ENCODE results near the gene ECE1. TPM values are rescaled to one million over a fixed set of nuclear protein-coding genes. Genes with fewer than 3 reads are reported as not detected.

ECE1 gene
- total RNA-seq, 3 donors from 2014 or later = 103 to 161 (median 149) TPM

DNA sequence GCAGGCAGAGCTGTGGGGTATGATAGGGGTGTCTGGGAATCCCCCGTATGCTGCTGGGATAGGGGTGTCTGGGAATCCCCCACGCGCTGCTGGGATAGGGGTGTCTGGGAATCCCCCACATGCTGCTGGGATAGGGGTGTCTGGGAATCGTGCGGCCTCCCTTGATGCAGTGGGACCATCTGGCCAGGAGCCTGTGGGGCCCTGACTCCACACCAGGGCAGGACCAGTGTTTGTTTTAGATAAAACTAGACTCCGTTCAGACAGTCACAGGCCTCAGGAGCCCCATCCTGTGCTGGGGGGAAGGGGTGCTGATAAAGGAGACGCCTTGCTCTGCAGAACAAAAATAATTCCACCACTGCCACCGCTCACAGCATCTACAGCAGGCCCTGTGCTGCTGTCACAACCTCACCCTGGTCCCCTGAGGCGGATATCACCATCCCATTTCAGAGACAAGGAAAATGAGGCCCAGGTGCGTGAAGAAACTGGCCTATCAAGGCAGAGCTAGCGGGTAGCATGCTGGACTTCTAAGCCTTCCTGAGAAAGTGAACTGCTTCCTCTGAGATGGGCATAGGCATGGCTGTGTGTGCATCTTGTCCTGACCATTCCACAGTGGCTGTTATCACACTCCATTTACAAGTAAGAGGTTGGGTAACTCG, 24.0 kb downstream of the ECE1 start:
- DNase-seq (peak in 1 of 3 donors; percentile 42), ATAC-seq (no peak)
- intact Hi-C loops (cut with DNase I, micrococcal nuclease) = no loop called here
- no peaks in the 10 kb centered on the region for H3K9me3 ChIP-seq
- TF ChIP-seq, protein P1, sequence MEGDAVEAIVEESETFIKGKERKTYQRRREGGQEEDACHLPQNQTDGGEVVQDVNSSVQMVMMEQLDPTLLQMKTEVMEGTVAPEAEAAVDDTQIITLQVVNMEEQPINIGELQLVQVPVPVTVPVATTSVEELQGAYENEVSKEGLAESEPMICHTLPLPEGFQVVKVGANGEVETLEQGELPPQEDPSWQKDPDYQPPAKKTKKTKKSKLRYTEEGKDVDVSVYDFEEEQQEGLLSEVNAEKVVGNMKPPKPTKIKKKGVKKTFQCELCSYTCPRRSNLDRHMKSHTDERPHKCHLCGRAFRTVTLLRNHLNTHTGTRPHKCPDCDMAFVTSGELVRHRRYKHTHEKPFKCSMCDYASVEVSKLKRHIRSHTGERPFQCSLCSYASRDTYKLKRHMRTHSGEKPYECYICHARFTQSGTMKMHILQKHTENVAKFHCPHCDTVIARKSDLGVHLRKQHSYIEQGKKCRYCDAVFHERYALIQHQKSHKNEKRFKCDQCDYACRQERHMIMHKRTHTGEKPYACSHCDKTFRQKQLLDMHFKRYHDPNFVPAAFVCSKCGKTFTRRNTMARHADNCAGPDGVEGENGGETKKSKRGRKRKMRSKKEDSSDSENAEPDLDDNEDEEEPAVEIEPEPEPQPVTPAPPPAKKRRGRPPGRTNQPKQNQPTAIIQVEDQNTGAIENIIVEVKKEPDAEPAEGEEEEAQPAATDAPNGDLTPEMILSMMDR (IDR thresholded peaks at IDR 0.05) = no peak
- H3K36me3 ChIP-seq (ENCODE audit: low read depth) = no peaks in the 10 kb centered on the region
- H3K4me3 ChIP-seq = no peak overlapping the region
- peaks cover 9% of the 10 kb centered on the region for H3K4me1 ChIP-seq (ENCODE audit: low read depth)

DNA sequence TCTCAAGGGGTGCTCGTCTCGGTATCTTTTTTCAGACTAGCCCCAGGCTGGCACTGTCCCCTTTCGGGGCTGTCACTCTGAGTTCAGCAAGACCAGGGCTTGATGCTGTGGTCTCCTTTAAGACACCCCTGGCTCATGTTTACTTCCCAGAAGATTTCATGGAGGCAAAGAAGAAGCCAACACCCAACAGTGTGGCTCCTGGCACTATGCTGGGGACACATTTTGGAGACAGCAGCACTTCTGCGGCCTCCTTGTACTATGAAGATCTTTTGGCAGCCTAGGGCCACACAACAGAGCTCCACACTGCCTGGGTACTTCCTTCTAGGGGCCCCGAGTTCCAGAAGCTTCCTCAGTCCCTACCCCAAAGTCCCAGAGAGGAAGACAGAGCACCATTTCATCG, 24.6 kb downstream of the ECE1 start:
- ATAC-seq (no peak), DNase-seq (no peak)
- peaks cover 9% of the 10 kb centered on the region for H3K4me1 ChIP-seq (ENCODE audit: low read depth)
- intact Hi-C loops (cut with DNase I, micrococcal nuclease) = no loop called here
- H3K9me3 ChIP-seq = no peaks in the 10 kb centered on the region
- H3K36me3 ChIP-seq (ENCODE audit: low read depth) = no peaks in the 10 kb centered on the region
- TF ChIP-seq, protein P1 (IDR thresholded peaks at IDR 0.05) = no peak
- no peak overlapping the region for H3K4me3 ChIP-seq

DNA sequence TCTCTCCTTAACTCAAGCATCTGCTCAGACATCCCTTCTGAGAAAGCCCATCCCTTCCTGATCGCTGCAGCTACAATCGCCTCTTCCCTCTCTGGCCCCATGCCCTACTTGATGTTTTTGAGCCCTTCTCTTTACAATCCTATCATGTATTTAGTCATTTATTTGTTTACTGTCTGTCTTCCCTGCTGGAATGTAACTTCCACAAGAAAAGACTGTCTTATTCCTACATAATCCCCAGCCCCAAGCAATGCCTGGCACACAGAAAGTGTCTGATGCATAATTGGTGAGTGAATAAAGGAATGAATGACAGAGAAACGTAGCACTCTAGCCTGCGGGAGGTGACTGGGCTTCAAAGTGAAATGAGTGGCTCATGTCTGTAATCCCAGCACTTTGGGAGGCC, 25.4 kb downstream of the ECE1 start:
- H3K4me3 ChIP-seq = no peak overlapping the region
- H3K4me1 ChIP-seq (ENCODE audit: low read depth) = peaks cover 9% of the 10 kb centered on the region
- no peak for ATAC-seq
- intact Hi-C loops (cut with DNase I, micrococcal nuclease) = no loop called here
- TF ChIP-seq, protein P1 (IDR thresholded peaks at IDR 0.05) = no peak
- no peak for DNase-seq
- H3K9me3 ChIP-seq = no peaks in the 10 kb centered on the region
- H3K36me3 ChIP-seq (ENCODE audit: low read depth) = no peaks in the 10 kb centered on the region

- Histone ChIP-seq H3K4me1 (ENCODE audit: low read depth) (peaks cover 9% of the 10 kb centered on the region), H3K9me3 (no peaks in the 10 kb centered on the region), H3K36me3 (ENCODE audit: low read depth) (no peaks in the 10 kb centered on the region), H3K4me3 (no peak overlapping the region)
- ATAC-seq = no peak
- intact Hi-C loops (cut with DNase I, micrococcal nuclease) = no loop called here
- DNase-seq = no peak
- TF ChIP-seq, protein P1 (IDR thresholded peaks at IDR 0.05) = no peak
Measured at GRCh38 chr1:21263653-21264225, 26.5 kb downstream of the ECE1 start.

GRCh38 chr1:21263052-21263429, 27.2 kb downstream of the ECE1 start:
- DNase-seq (no peak), ATAC-seq (no peak)
- Histone ChIP-seq H3K36me3 (ENCODE audit: low read depth) (no peaks in the 10 kb centered on the region), H3K4me1 (ENCODE audit: low read depth) (peaks cover 9% of the 10 kb centered on the region), H3K4me3 (no peak overlapping the region), H3K9me3 (no peaks in the 10 kb centered on the region)
- TF ChIP-seq, protein P1 (IDR thresholded peaks at IDR 0.05) = no peak
- intact Hi-C loops (cut with DNase I, micrococcal nuclease) = no loop called here

Data from mucosa of descending colon (tissue), 3 donors.